ENCODE measurements around the gene UBAP1L. TPM values are rescaled to one million over a fixed set of nuclear protein-coding genes. Genes with fewer than 3 reads are reported as not detected.
"Not testable (repeated sequence)": the region's sequence is repeated elsewhere in the genome, so short reads cannot be mapped to it uniquely, and the experiment has no call there.

UBAP1L gene
- polyA plus RNA-seq, 4 donors = 1.5 to 5.8 (median 4.5) TPM

DNA sequence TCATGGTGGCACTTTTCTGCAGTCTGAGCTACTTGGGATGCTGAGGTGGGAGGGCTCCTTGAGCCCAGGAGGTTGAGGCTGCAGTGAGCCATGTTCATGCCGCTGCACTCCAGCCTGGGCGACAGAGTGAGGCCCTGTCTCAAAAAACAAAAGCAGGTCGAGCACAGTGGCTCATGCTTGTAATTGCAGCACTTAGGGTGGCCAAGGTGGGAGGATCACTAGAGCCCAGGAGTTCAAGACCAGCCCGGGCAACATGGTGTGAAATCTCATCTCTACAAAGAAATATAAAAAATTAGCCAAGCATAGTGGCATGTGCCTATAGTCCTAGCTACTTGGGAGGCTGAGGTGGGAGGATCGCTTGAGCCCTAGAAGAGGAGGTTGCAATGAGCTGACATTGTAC, 10.0 kb downstream of the UBAP1L start:
- no peaks in the 10 kb centered on the region for H3K9me3 ChIP-seq (ENCODE audit: control insufficient read depth in 2 of 2, insufficient read depth in 1 of 2, low read depth in 1 of 2, low read length in 1 of 2)
- H3K27ac ChIP-seq (ENCODE audit: low read depth in 1 of 3, low read length in 2 of 3) = no peak overlapping the region
- 88 to 92% (median 90%) methylated on average over 5 of the region's 5 CpGs for WGBS, 3 donors
- H3K27me3 ChIP-seq (ENCODE audit: control insufficient read depth in 3 of 3, insufficient read depth in 3 of 3, low read length in 3 of 3) = no peaks in the 10 kb centered on the region
- peaks cover 0 to 45% (median 2%) of the 10 kb centered on the region in 3 donors for H3K36me3 ChIP-seq (ENCODE audit: control insufficient read depth in 3 of 3, insufficient read depth in 2 of 3, low read depth in 1 of 3, low read length in 3 of 3)
- H3K4me1 ChIP-seq (ENCODE audit: control insufficient read depth in 3 of 3, insufficient read depth in 2 of 3, low read depth in 1 of 3, low read length in 2 of 3) = peaks cover 0 to 3% (median 0%) of the 10 kb centered on the region in 3 donors
- FAIRE-seq (no peak), DNase-seq (no peak)
- H3K4me3 ChIP-seq (ENCODE audit: low read depth in 1 of 3, low read length in 3 of 3) = no peak overlapping the region

DNA sequence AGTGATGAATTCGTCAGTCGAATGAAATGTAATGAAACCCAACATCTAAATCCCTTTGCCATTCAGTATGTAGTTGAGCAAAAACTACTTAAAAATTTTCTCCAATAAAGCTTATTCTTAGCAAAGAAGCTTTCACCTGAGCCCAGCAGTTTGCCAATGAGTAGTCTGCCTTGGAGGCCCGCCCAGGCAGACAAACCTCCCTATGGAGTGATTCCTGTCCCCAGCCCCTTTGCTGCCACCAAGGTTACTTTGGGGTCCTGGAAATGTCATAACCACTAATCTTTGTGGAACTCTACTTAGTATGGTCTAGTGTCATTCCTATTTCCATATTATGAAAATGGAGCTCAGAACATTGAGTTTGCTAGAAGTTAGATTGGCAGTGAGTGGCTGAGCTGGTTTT, 12.1 kb downstream of the UBAP1L start:
- H3K27ac ChIP-seq (ENCODE audit: low read depth in 1 of 3, low read length in 2 of 3) = no peak overlapping the region
- 95 to 99% (median 99%) methylated on average over 3 of the region's 3 CpGs for WGBS, 3 donors
- peaks cover 0 to 3% (median 0%) of the 10 kb centered on the region in 3 donors for H3K4me1 ChIP-seq (ENCODE audit: control insufficient read depth in 3 of 3, insufficient read depth in 2 of 3, low read depth in 1 of 3, low read length in 2 of 3)
- no peak overlapping the region for H3K4me3 ChIP-seq (ENCODE audit: low read depth in 1 of 3, low read length in 3 of 3)
- no peak for FAIRE-seq
- peaks cover 6 to 59% (median 6%) of the 10 kb centered on the region in 3 donors for H3K36me3 ChIP-seq (ENCODE audit: control insufficient read depth in 3 of 3, insufficient read depth in 2 of 3, low read depth in 1 of 3, low read length in 3 of 3)
- DNase-seq = no peak
- H3K9me3 ChIP-seq (ENCODE audit: control insufficient read depth in 2 of 2, insufficient read depth in 1 of 2, low read depth in 1 of 2, low read length in 1 of 2) = no peaks in the 10 kb centered on the region
- no peaks in the 10 kb centered on the region for H3K27me3 ChIP-seq (ENCODE audit: control insufficient read depth in 3 of 3, insufficient read depth in 3 of 3, low read length in 3 of 3)

DNA sequence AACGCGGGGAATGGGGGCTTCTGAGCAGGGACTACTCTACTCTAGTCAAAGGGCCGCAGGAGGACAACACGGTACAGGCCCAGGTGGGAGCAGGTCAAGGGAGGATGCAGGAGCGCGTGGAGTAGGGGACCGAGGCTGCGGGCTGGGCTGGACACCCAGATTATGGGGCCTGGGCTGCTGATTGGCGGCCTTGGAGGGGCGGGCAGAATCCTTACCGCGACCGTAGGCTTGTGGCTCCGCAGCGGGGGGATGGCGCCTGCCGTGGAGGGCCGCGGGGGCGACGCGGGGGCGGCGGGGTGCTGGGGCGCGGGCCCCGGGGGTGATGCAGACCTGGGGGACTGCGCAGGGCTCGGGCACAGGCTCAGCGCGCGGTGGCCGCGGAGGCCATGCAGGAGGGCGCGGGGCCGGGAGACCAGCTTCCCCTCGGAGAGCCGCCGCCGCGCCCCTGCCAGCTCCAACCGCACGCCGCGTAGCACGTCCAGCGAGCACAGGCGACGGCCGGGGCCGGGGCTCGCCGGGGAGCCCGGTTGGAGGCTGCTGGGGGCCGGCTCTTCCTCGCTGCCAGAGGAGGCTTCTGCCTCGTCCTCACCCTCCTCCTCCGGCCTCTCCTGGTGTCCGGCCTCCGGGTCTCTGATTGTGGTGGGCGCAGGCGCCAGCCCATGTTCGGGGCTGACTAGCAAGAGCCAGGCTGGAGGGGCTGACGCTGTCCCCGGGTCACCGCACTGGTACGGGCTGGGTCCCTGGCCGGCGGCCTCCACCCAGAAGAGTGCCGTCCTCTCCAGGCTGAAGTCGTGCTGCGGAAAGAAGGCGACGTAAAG, 12.9 kb downstream of the UBAP1L start:
- H3K4me3 ChIP-seq (ENCODE audit: low read depth in 1 of 3, low read length in 3 of 3) = no peak overlapping the region
- FAIRE-seq (no peak), DNase-seq (no peak)
- no peaks in the 10 kb centered on the region for H3K9me3 ChIP-seq (ENCODE audit: control insufficient read depth in 2 of 2, insufficient read depth in 1 of 2, low read depth in 1 of 2, low read length in 1 of 2)
- H3K4me1 ChIP-seq (ENCODE audit: control insufficient read depth in 3 of 3, insufficient read depth in 2 of 3, low read depth in 1 of 3, low read length in 2 of 3) = peaks cover 0 to 3% (median 0%) of the 10 kb centered on the region in 3 donors
- H3K36me3 ChIP-seq (ENCODE audit: control insufficient read depth in 3 of 3, insufficient read depth in 2 of 3, low read depth in 1 of 3, low read length in 3 of 3) = peaks cover 6 to 63% (median 6%) of the 10 kb centered on the region in 3 donors
- WGBS, 3 donors = 79 to 91% (median 82%) methylated on average over 58 to 75 of the region's 75 CpGs
- no peak overlapping the region for H3K27ac ChIP-seq (ENCODE audit: low read depth in 1 of 3, low read length in 2 of 3)
- H3K27me3 ChIP-seq (ENCODE audit: control insufficient read depth in 3 of 3, insufficient read depth in 3 of 3, low read length in 3 of 3) = no peaks in the 10 kb centered on the region

DNA sequence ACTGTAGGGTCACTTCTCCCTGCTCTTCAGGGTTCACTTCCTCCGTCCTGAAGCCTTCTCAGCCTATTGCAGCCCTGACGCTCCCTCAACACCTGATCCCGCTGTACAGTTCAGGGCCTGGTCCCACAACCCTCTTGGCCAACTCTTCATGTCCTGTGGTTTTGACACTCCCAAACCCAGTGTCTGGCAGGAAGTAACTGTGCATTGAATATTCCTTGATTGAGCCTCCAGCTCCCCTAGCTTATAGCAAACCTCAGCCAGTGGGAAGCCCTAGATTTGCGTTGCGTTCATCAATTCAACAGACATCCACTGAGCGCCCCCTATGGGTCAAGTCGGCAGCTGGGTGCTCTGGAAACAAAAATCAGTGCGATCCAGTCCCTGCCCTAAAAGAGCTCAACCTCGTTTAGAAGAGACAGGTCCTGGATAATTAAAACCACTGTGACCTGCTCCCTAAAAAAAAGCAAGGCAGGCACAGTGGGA, 13.5 kb downstream of the UBAP1L start:
- Histone ChIP-seq H3K9me3 (ENCODE audit: control insufficient read depth in 2 of 2, insufficient read depth in 1 of 2, low read depth in 1 of 2, low read length in 1 of 2) (no peaks in the 10 kb centered on the region), H3K36me3 (ENCODE audit: control insufficient read depth in 3 of 3, insufficient read depth in 2 of 3, low read depth in 1 of 3, low read length in 3 of 3) (peaks cover 6 to 65% (median 6%) of the 10 kb centered on the region in 3 donors), H3K4me1 (ENCODE audit: control insufficient read depth in 3 of 3, insufficient read depth in 2 of 3, low read depth in 1 of 3, low read length in 2 of 3) (peaks cover 0 to 5% (median 0%) of the 10 kb centered on the region in 3 donors), H3K27ac (ENCODE audit: low read depth in 1 of 3, low read length in 2 of 3) (peak overlapping the region in 1 of 3 donors; percentile 8), H3K4me3 (ENCODE audit: low read depth in 1 of 3, low read length in 3 of 3) (no peak overlapping the region), H3K27me3 (ENCODE audit: control insufficient read depth in 3 of 3, insufficient read depth in 3 of 3, low read length in 3 of 3) (no peaks in the 10 kb centered on the region)
- FAIRE-seq = no peak
- WGBS, 3 donors = 35 to 38% (median 36%) methylated on average over 8 to 9 of the region's 9 CpGs
- peak; percentile 82 to 84 for DNase-seq

- DNase-seq = peak in 1 of 2 donors; percentile 37
- Histone ChIP-seq H3K4me1 (ENCODE audit: control insufficient read depth in 3 of 3, insufficient read depth in 2 of 3, low read depth in 1 of 3, low read length in 2 of 3) (peaks cover 0 to 15% (median 3%) of the 10 kb centered on the region in 3 donors), H3K36me3 (ENCODE audit: control insufficient read depth in 3 of 3, insufficient read depth in 2 of 3, low read depth in 1 of 3, low read length in 3 of 3) (peaks cover 6 to 64% (median 6%) of the 10 kb centered on the region in 3 donors), H3K9me3 (ENCODE audit: control insufficient read depth in 2 of 2, insufficient read depth in 1 of 2, low read depth in 1 of 2, low read length in 1 of 2) (no peaks in the 10 kb centered on the region), H3K27ac (ENCODE audit: low read depth in 1 of 3, low read length in 2 of 3) (no peak overlapping the region), H3K27me3 (ENCODE audit: control insufficient read depth in 3 of 3, insufficient read depth in 3 of 3, low read length in 3 of 3) (no peaks in the 10 kb centered on the region), H3K4me3 (ENCODE audit: low read depth in 1 of 3, low read length in 3 of 3) (no peak overlapping the region)
- WGBS, 3 donors = 63 to 75% (median 66%) methylated on average over 7 of the region's 7 CpGs
- FAIRE-seq = no peak
Observed at GRCh38 chr15:65100442-65100841, 14.6 kb downstream of the UBAP1L start.

- H3K9me3 ChIP-seq (ENCODE audit: control insufficient read depth in 2 of 2, insufficient read depth in 1 of 2, low read depth in 1 of 2, low read length in 1 of 2); FAIRE-seq; H3K27me3 ChIP-seq (ENCODE audit: control insufficient read depth in 3 of 3, insufficient read depth in 3 of 3, low read length in 3 of 3); H3K4me3 ChIP-seq (ENCODE audit: low read depth in 1 of 3, low read length in 3 of 3); DNase-seq; H3K27ac ChIP-seq (ENCODE audit: low read depth in 1 of 3, low read length in 2 of 3): not testable (repeated sequence)
- Histone ChIP-seq H3K36me3 (ENCODE audit: control insufficient read depth in 3 of 3, insufficient read depth in 2 of 3, low read depth in 1 of 3, low read length in 3 of 3) (peaks cover 6 to 64% (median 6%) of the 10 kb centered on the region in 3 donors), H3K4me1 (ENCODE audit: control insufficient read depth in 3 of 3, insufficient read depth in 2 of 3, low read depth in 1 of 3, low read length in 2 of 3) (peaks cover 0 to 21% (median 3%) of the 10 kb centered on the region in 3 donors)
- WGBS, 3 donors = 92 to 96% (median 96%) methylated on average over 10 of the region's 10 CpGs
Observed at GRCh38 chr15:65099801-65100200, 15.2 kb downstream of the UBAP1L start.

GRCh38 chr15:65099336-65099735, 15.7 kb downstream of the UBAP1L start:
- FAIRE-seq = no peak

DNA sequence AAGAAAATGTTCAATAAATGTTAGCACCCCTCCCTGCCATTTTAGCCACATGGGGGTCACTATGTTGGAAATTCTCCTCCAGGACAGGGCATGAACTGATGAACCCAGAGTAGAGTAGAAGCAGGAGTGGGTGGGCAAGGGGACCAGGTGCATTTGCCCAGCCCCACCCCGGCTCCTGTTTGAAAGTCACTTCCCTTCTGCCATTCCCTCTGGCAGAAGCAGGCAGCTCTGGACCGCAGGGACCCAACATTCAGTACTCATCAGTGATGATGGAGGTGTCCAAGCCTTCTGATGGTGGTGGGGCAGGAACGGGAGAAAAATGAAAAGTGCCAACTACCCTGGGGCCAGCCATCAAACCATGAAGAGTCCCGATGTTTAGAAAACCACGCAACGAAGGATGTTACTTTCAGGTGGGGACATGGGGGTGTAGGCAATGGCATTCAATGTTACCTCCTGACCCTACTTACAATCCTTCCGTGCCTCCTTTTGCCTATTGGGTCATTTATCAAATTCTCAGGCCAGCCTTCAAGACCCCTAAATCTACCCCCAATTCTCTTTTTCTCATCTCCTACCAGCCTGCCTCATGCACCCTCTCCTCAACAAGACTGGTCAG, 17.2 kb downstream of the UBAP1L start:
- H3K4me3 ChIP-seq (ENCODE audit: low read depth in 1 of 3, low read length in 3 of 3) = no peak overlapping the region
- H3K9me3 ChIP-seq (ENCODE audit: control insufficient read depth in 2 of 2, insufficient read depth in 1 of 2, low read depth in 1 of 2, low read length in 1 of 2) = no peaks in the 10 kb centered on the region
- H3K27me3 ChIP-seq (ENCODE audit: control insufficient read depth in 3 of 3, insufficient read depth in 3 of 3, low read length in 3 of 3) = no peaks in the 10 kb centered on the region
- DNase-seq (no peak), FAIRE-seq (no peak)
- H3K36me3 ChIP-seq (ENCODE audit: control insufficient read depth in 3 of 3, insufficient read depth in 2 of 3, low read depth in 1 of 3, low read length in 3 of 3) = peaks cover 3 to 66% (median 6%) of the 10 kb centered on the region in 3 donors
- 94 to 97% (median 94%) methylated on average over 7 of the region's 7 CpGs for WGBS, 3 donors
- H3K4me1 ChIP-seq (ENCODE audit: control insufficient read depth in 3 of 3, insufficient read depth in 2 of 3, low read depth in 1 of 3, low read length in 2 of 3) = peaks cover 0 to 40% (median 9%) of the 10 kb centered on the region in 3 donors
- no peak overlapping the region for H3K27ac ChIP-seq (ENCODE audit: low read depth in 1 of 3, low read length in 2 of 3)

More at GRCh38 chr15:65099336-65099735, 15.7 kb downstream of the UBAP1L start:
- 91 to 98% (median 96%) methylated on average over 5 of the region's 5 CpGs for WGBS, 3 donors
- DNase-seq = no peak
- Histone ChIP-seq H3K36me3 (ENCODE audit: control insufficient read depth in 3 of 3, insufficient read depth in 2 of 3, low read depth in 1 of 3, low read length in 3 of 3) (peaks cover 6 to 60% (median 6%) of the 10 kb centered on the region in 3 donors), H3K27me3 (ENCODE audit: control insufficient read depth in 3 of 3, insufficient read depth in 3 of 3, low read length in 3 of 3) (no peaks in the 10 kb centered on the region), H3K4me1 (ENCODE audit: control insufficient read depth in 3 of 3, insufficient read depth in 2 of 3, low read depth in 1 of 3, low read length in 2 of 3) (peaks cover 0 to 26% (median 8%) of the 10 kb centered on the region in 3 donors), H3K4me3 (ENCODE audit: low read depth in 1 of 3, low read length in 3 of 3) (no peak overlapping the region), H3K27ac (ENCODE audit: low read depth in 1 of 3, low read length in 2 of 3) (no peak overlapping the region), H3K9me3 (ENCODE audit: control insufficient read depth in 2 of 2, insufficient read depth in 1 of 2, low read depth in 1 of 2, low read length in 1 of 2) (no peaks in the 10 kb centered on the region)

Measured in small intestine (tissue), 7 donors.